ENCODE data around the gene PPP1R1B.

PPP1R1B gene

DNA sequence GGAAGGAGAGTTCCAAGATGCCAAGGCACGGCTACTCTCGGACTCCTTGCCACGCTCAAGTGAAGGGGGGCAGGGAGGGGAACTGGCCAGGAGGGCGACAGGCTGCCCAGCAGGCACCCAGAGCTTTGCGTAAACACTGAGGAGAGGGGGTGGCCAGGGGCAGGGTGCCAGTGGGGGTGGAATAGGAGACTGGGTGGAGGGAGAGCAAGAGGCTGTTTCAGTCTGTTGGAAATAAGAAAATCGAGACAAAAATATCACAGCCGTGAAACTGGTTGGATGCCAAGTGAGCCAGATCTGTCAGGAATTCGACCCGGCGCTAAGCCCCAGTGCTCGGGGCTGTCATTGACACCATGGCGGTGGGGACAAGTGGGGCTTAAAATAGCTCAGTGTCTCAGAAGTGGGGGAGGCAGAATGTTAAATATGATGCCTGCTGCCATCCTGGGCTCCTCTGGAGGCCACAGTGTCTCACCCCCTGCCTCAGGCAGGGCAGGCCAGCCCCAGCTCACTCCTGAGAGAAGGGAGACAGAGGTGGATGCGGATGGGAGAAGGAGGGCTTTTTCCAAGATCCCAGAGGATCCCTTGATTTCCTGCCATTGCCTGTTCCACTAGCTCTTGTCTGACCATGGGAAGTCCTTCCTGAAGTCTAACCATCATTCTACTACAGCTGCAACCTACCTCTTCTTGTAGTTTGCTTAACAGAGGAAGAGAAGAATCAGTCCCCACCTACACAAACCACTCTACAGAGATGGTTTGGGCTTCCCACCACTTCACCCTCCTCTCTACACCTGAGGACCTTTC lies 51.0 kb downstream of the PPP1R1B start:
- DNase-seq (ENCODE audit: insufficient read length) (no peak), FAIRE-seq (no peak)
- TF ChIP-seq POLR2AphosphoS5 (IDR thresholded peaks at IDR 0.05; ENCODE audit: low read depth, low read length), result no peak
- no peak for TF ChIP-seq TAF1 (IDR thresholded peaks at IDR 0.05; ENCODE audit: borderline replicate concordance, low read depth, low read length)
- no peak for TF ChIP-seq POLR2A (IDR thresholded peaks at IDR 0.05; ENCODE audit: low read depth, low read length)

DNA sequence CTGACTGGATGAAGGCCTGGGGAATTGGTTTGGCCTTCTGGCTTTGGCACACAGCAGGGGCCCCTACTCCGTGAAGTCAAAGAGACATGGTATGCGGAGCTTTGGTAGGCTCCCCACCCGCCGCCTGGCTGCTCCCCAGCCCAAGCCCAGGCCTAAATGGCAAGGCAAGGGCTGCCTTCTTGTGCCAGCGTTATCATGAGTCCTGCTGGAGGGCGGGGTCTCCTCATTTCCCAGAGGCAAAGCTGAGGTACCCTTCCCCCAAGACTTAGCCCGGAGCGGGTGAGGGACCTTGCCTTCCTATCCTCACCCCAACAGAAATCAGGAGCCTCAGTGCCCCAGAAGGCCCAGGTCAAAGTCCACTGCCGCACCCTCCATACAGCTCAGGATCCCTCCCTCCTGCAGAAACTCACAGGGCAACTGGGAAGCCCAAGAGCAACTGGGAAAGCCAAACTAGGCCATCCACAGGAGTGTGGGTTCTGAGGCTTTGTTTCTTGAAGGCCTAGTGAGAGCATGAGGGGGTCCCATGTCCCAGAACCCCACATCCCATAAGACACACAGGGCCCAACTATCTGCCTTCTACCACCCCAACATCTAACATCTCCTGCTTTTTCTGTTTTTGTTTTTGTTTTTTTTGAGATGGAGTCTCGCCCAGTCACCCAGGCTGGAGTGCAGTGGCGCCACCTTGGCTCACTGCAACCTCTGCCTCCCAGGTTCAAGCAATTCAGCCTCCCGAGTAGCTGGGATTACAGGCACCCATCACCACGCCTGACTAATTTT lies 51.8 kb downstream of the PPP1R1B start:
- DNase-seq (ENCODE audit: insufficient read length), result no peak
- no peak for FAIRE-seq
- TF ChIP-seq TAF1 (IDR thresholded peaks at IDR 0.05; ENCODE audit: borderline replicate concordance, low read depth, low read length) (no peak), POLR2A (IDR thresholded peaks at IDR 0.05; ENCODE audit: low read depth, low read length) (no peak), POLR2AphosphoS5 (IDR thresholded peaks at IDR 0.05; ENCODE audit: low read depth, low read length) (no peak)

DNA sequence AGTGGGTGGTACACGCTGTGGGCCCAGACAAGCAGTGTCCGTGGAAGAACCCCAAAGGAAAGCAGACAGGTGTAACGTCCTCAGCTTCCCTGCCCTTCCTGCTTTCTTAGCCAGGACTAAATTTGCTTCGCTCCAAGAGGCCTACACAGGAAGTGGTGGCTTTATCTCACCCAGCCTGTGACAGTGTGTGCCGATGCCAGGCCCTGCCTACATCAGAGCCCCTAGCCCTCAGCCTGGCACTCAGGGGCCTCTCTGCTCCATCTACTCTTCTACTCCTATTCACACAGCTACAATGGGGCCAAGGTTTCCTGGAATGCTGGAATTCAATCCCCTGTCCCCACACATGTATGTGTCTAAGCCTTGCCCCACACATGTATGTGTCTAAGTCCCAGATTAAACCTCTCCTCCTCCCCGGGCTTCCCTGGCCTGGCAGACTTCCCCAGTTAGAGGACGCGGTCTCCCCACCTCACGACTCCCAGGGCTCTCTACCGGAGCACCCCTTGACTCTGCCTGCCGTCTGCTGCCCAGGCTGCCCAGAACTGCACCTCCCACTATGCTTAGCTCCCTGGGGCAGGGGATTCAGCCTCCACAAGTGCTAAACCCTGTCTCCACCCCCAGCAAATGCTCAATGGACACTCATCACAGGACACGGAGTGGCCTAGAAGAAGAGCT lies 52.9 kb downstream of the PPP1R1B start:
- FAIRE-seq (peak; percentile 67), DNase-seq (ENCODE audit: insufficient read length) (no peak)
- TF ChIP-seq POLR2A (IDR thresholded peaks at IDR 0.05; ENCODE audit: low read depth, low read length) (no peak), TAF1 (IDR thresholded peaks at IDR 0.05; ENCODE audit: borderline replicate concordance, low read depth, low read length) (no peak), POLR2AphosphoS5 (IDR thresholded peaks at IDR 0.05; ENCODE audit: low read depth, low read length) (no peak)

DNA sequence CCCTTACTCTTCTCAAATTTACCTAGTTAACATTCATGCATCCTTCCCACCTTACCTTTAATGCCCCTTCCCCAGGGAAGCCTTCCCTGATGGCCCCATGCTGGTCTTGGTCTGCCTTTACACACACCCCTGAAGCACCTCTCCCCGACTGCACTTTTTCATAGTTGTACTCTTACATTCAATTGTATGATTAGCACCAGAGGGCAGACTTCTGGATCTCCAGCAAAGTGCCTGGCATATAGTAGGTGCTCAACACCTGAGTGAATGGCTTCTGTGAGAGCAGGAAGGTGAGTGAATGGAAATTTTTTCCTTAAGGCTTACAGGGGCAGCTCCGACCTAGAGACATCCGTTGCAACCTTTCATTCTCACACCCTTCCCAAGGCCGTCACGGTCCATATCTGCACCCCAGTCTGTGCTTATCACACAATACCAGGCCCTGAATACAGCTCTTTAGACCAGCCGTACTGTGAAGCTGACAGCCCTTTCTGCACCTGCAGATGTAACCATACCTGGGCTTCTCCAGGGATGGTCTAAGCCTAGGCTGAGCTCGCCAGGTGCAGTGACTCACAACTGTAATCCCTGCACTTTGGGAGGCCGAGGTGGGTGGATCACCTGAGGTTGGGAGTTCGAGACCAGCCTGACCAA lies 56.7 kb downstream of the PPP1R1B start:
- no peak for TF ChIP-seq POLR2AphosphoS5 (IDR thresholded peaks at IDR 0.05; ENCODE audit: low read depth, low read length)
- no peak for TF ChIP-seq TAF1 (IDR thresholded peaks at IDR 0.05; ENCODE audit: borderline replicate concordance, low read depth, low read length)
- TF ChIP-seq POLR2A (IDR thresholded peaks at IDR 0.05; ENCODE audit: low read depth, low read length), result no peak
- no peak for FAIRE-seq
- no peak for DNase-seq (ENCODE audit: insufficient read length)

DNA sequence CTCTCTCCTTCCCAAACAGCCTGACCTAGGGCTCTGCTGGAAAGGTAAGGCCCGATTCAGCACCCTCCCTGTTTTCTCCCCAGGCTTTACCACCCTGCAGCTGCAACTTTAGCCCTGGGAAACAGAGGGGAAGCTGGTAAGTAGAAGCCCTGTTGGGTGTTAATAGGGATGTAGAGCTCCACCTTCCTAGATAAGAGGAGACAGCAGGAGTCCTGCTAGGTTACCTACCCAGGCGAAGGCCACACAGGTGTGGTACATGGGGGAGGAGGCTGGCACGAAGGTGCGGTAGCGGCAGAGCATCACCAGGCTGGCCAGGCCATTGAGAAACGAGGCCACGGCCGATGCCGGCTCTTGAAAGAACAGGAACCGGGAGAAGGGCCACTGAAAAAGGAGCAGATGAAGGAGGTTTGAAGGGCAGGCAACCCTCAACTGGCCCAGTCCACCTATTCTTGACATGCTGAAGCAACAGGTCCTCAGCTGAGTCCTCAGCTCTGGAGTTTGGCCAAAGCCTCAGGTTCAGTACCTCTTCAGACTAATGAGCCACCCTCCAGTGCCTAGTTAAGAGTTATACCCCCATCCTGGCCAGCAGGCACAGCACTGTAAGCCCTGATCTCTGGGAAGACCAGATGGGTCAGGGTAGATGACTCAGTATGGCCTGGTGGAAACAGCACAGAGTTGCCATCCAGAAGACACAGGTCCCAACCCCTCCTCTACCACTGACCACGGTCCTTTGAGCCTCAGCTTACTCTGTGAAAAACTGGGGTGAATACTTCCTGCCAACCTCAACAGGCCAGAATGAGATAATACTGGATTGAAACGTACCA lies 57.8 kb downstream of the PPP1R1B start:
- no peak for TF ChIP-seq POLR2A (IDR thresholded peaks at IDR 0.05; ENCODE audit: low read depth, low read length)
- no peak for TF ChIP-seq POLR2AphosphoS5 (IDR thresholded peaks at IDR 0.05; ENCODE audit: low read depth, low read length)
- no peak for TF ChIP-seq TAF1 (IDR thresholded peaks at IDR 0.05; ENCODE audit: borderline replicate concordance, low read depth, low read length)
- FAIRE-seq, result no peak
- DNase-seq (ENCODE audit: insufficient read length), result no peak

All from GM12892 (cell line).